ENCODE data around the gene GRID1. TPM values are rescaled to one million over a fixed set of nuclear protein-coding genes. Genes with fewer than 3 reads are reported as not detected.

GRID1 gene
- total RNA-seq, 1 donor from 2014 or later = 9.2 TPM

DNA sequence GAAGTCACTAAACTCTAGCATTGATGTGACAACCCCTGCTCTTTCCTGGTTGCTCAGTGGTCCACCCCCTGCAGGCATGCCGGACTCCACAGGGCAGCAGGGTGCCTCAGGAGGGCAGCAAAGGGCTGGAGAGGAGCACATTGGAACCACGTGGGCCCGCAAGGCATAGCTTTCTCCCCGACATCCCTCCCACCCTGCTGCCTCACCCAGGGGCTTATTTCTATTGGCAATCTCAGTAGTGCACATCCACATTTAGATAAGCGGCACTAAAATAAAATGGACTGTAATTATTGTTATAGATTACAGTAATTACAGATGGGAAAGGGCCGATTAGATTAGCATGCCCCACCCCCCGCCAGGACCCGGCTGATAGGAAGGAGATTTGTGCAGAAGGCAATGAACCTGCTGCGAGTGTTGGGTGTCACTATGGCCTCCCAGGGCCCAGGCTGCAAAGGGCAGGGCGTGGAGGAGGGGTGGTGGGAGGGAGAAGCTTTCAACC, 580.1 kb downstream of the GRID1 start:
- no peaks in the 10 kb centered on the region for H3K9me3 Mint-ChIP-seq
- H3K4me1 Mint-ChIP-seq (ENCODE audit: unreplicated experiment) = peaks cover 20% of the 10 kb centered on the region
- no peak for DNase-seq (ENCODE audit: extremely low spot score, unreplicated experiment)
- TF ChIP-seq, protein P1, sequence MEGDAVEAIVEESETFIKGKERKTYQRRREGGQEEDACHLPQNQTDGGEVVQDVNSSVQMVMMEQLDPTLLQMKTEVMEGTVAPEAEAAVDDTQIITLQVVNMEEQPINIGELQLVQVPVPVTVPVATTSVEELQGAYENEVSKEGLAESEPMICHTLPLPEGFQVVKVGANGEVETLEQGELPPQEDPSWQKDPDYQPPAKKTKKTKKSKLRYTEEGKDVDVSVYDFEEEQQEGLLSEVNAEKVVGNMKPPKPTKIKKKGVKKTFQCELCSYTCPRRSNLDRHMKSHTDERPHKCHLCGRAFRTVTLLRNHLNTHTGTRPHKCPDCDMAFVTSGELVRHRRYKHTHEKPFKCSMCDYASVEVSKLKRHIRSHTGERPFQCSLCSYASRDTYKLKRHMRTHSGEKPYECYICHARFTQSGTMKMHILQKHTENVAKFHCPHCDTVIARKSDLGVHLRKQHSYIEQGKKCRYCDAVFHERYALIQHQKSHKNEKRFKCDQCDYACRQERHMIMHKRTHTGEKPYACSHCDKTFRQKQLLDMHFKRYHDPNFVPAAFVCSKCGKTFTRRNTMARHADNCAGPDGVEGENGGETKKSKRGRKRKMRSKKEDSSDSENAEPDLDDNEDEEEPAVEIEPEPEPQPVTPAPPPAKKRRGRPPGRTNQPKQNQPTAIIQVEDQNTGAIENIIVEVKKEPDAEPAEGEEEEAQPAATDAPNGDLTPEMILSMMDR (conservative IDR thresholded peaks at IDR 0.05) = peak; percentile 47
- H3K27ac Mint-ChIP-seq = no peak overlapping the region
- H3K4me3 Mint-ChIP-seq = no peak overlapping the region
- H3K27me3 Mint-ChIP-seq = peaks cover 2% of the 10 kb centered on the region
- no peaks in the 10 kb centered on the region for H3K36me3 Mint-ChIP-seq

DNA sequence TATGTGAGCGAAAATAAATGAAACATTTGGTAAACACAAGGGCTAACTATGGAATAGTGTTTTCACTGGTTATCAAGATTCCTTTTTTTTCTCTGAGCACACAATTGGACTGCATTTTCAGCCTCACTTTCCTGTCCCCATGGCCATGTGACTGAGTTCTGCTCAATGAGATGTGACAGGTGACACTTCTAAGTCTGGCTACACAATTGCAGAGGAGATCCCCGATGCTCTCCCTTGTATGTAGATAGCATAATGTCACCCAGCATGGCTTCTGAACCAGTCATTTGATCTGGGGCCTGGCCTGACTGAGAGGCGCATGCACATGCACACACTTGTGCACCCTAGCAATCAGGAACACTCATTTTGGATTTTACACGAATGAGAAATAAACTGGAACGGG, 581.8 kb downstream of the GRID1 start:
- H3K4me3 Mint-ChIP-seq = no peak overlapping the region
- no peaks in the 10 kb centered on the region for H3K36me3 Mint-ChIP-seq
- H3K27ac Mint-ChIP-seq = no peak overlapping the region
- H3K9me3 Mint-ChIP-seq = no peaks in the 10 kb centered on the region
- no peak for DNase-seq (ENCODE audit: extremely low spot score, unreplicated experiment)
- H3K4me1 Mint-ChIP-seq (ENCODE audit: unreplicated experiment) = peaks cover 20% of the 10 kb centered on the region
- TF ChIP-seq, protein P1 (conservative IDR thresholded peaks at IDR 0.05) = no peak
- peaks cover 2% of the 10 kb centered on the region for H3K27me3 Mint-ChIP-seq

GRCh38 chr10:85781404-85781803, 585.2 kb downstream of the GRID1 start:
- no peak for DNase-seq (ENCODE audit: extremely low spot score, unreplicated experiment)
- Mint-ChIP-seq H3K36me3 (no peaks in the 10 kb centered on the region), H3K27me3 (peaks cover 2% of the 10 kb centered on the region), H3K4me1 (ENCODE audit: unreplicated experiment) (peaks cover 10% of the 10 kb centered on the region), H3K27ac (no peak overlapping the region), H3K9me3 (no peaks in the 10 kb centered on the region), H3K4me3 (no peak overlapping the region)
- TF ChIP-seq, protein P1 (conservative IDR thresholded peaks at IDR 0.05) = no peak

- H3K4me1 Mint-ChIP-seq (ENCODE audit: unreplicated experiment) = peaks cover 3% of the 10 kb centered on the region
- TF ChIP-seq, protein P1 (conservative IDR thresholded peaks at IDR 0.05) = no peak
- DNase-seq (ENCODE audit: extremely low spot score, unreplicated experiment) = no peak
- H3K27me3 Mint-ChIP-seq = peaks cover 2% of the 10 kb centered on the region
- H3K9me3 Mint-ChIP-seq = no peaks in the 10 kb centered on the region
- no peak overlapping the region for H3K27ac Mint-ChIP-seq
- no peak overlapping the region for H3K4me3 Mint-ChIP-seq
- H3K36me3 Mint-ChIP-seq = no peaks in the 10 kb centered on the region
Measured at GRCh38 chr10:85778074-85778473, 588.5 kb downstream of the GRID1 start.

DNA sequence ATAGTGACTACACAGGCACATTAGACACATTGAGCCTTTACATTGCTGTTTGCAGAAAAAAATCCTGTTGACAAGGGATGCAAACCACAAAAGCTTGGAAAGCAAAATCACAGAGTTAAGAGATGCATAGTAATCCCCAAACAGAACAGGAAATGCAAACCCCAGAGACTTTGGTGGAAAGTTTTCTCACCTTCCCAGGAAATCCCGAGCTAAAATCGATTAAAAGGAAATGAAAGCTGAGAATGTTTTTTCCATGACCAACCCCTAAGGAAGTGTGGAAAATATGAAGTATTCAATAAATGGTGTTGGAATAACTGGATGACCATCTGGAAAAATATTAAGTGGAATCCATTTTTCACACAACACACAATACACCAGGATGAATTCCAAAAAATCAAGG, 598.7 kb downstream of the GRID1 start:
- no peaks in the 10 kb centered on the region for H3K36me3 Mint-ChIP-seq
- H3K27ac Mint-ChIP-seq = no peak overlapping the region

More for the DNA sequence above, 598.7 kb downstream of the GRID1 start:
- H3K9me3 Mint-ChIP-seq = peaks cover 6% of the 10 kb centered on the region
- TF ChIP-seq, protein P1 (conservative IDR thresholded peaks at IDR 0.05) = no peak
- peaks cover 15% of the 10 kb centered on the region for H3K4me1 Mint-ChIP-seq (ENCODE audit: unreplicated experiment)
- H3K27me3 Mint-ChIP-seq = no peaks in the 10 kb centered on the region
- DNase-seq (ENCODE audit: extremely low spot score, unreplicated experiment) = no peak
- no peak overlapping the region for H3K4me3 Mint-ChIP-seq

All from type B pancreatic cell (in vitro differentiated cells).